ENCODE measurements around the gene TAF5. TPM values are rescaled to one million over a fixed set of nuclear protein-coding genes. Genes with fewer than 3 reads are reported as not detected.

The TAF5 gene
- total and polyA plus RNA-seq, 9 donors, result 2.5 to 6.6 (median 4.0) TPM

DNA sequence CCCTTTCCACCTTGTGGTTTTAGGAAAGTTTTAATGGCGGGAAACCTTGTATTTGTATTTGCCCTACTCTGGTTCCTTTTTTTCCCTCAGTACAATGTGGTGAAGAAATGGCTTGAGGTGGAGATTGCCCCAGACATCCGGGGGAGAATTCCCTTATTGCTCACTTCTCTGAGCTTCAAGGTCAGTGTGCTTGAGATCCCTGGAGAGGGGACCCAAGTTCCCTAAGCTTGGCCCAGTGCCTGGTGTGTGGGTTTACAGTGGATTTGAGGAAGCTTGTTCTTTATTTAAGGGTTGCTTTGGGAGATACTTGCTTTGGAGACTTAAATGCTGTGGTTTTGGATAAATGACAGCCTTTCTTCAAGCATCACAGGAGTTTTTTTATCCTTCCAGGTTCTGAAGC, 66.1 kb downstream of the TAF5 start:
- Histone ChIP-seq H3K4me1 (ENCODE audit: insufficient read depth) (peaks cover 21% of the 10 kb centered on the region), H3K36me3 (no peaks in the 10 kb centered on the region), H3K27me3 (no peaks in the 10 kb centered on the region), H3K4me3 (no peak overlapping the region), H3K9me3 (no peaks in the 10 kb centered on the region), H3K27ac (peak overlapping the region in 1 of 2 donors; percentile 66)
- intact Hi-C loops (cut with DNase I), result no loop called here
- peak; percentile 79 to 92 (median 91) for DNase-seq
- no peak for TF ChIP-seq POLR2A (IDR thresholded peaks at IDR 0.05)
- TF ChIP-seq, protein P1, sequence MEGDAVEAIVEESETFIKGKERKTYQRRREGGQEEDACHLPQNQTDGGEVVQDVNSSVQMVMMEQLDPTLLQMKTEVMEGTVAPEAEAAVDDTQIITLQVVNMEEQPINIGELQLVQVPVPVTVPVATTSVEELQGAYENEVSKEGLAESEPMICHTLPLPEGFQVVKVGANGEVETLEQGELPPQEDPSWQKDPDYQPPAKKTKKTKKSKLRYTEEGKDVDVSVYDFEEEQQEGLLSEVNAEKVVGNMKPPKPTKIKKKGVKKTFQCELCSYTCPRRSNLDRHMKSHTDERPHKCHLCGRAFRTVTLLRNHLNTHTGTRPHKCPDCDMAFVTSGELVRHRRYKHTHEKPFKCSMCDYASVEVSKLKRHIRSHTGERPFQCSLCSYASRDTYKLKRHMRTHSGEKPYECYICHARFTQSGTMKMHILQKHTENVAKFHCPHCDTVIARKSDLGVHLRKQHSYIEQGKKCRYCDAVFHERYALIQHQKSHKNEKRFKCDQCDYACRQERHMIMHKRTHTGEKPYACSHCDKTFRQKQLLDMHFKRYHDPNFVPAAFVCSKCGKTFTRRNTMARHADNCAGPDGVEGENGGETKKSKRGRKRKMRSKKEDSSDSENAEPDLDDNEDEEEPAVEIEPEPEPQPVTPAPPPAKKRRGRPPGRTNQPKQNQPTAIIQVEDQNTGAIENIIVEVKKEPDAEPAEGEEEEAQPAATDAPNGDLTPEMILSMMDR (IDR thresholded peaks at IDR 0.05), result no peak
- no peak for TF ChIP-seq EP300 (IDR thresholded peaks at IDR 0.05)
- WGBS, 3 donors, result 26 to 49% (median 35%) methylated on average over 2 of the region's 2 CpGs

MicroRNAs within 50 kb of the gene (microRNA counts, 767-probe panel; counts per million panel counts)
- 530 counts per million, percentile 78 among the panel's probes with 10 or more counts for microRNA hsa-miR-1307-3p

Small RNA genes within 50 kb of the gene (microRNA-seq; reads per million reads assigned to microRNA genes)
- gene MIR1307, result 81.5 to 138 (median 87.7) reads per million in 3 donors

Other genes with a start within 250 kb of the TAF5 start
- 10 to 100 TPM; 57.8 to 88.5 (median 62.0) TPM for gene NT5C2, start 174.7 kb upstream of the TAF5 start, total RNA-seq
- gene NT5C2, start 174.7 kb upstream of the TAF5 start, polyA plus RNA-seq, result 10 to 100 TPM; 49.1 to 92.3 TPM
- not detected for gene RPEL1, start 122.1 kb upstream of the TAF5 start, total RNA-seq
- gene RPEL1, start 122.1 kb upstream of the TAF5 start, polyA plus RNA-seq, result not detected
- under 1 TPM in 1 of 7 donors, not detected in 6; 0.05 TPM for gene INA, start 90.8 kb upstream of the TAF5 start, total RNA-seq
- gene INA, start 90.8 kb upstream of the TAF5 start, polyA plus RNA-seq, result under 1 TPM; 0.05 to 0.23 TPM
- 10 to 100 TPM in 3 of 7 donors, 1 to 10 TPM in 4; 7.7 to 13.7 (median 10.0) TPM for gene PCGF6, start 16.8 kb upstream of the TAF5 start, total RNA-seq
- 1 to 10 TPM; 5.6 to 8.9 TPM for gene PCGF6, start 16.8 kb upstream of the TAF5 start, polyA plus RNA-seq
- 100 to 1,000 TPM; 133 to 224 (median 171) TPM for gene ATP5MK, start 28.5 kb downstream of the TAF5 start, total RNA-seq
- gene ATP5MK, start 28.5 kb downstream of the TAF5 start, polyA plus RNA-seq, result 100 to 1,000 TPM; 344 to 386 TPM
- gene PDCD11, start 28.6 kb downstream of the TAF5 start, total RNA-seq, result 10 to 100 TPM; 12.8 to 40.8 (median 28.8) TPM
- gene PDCD11, start 28.6 kb downstream of the TAF5 start, polyA plus RNA-seq, result 10 to 100 TPM in 1 of 2 donors, 1 to 10 TPM in 1; 9.7 to 16.7 TPM
- 10 to 100 TPM; 46.5 to 90.4 (median 55.3) TPM for gene CALHM2, start 84.4 kb downstream of the TAF5 start, total RNA-seq
- 100 to 1,000 TPM in 1 of 2 donors, 10 to 100 TPM in 1; 42.1 to 105 TPM for gene CALHM2, start 84.4 kb downstream of the TAF5 start, polyA plus RNA-seq
- not detected for gene CALHM1, start 90.9 kb downstream of the TAF5 start, total RNA-seq
- gene CALHM1, start 90.9 kb downstream of the TAF5 start, polyA plus RNA-seq, result not detected
- not detected for gene CALHM3, start 111.3 kb downstream of the TAF5 start, total RNA-seq
- gene CALHM3, start 111.3 kb downstream of the TAF5 start, polyA plus RNA-seq, result not detected
- gene NEURL1, start 125.7 kb downstream of the TAF5 start, total RNA-seq, result 1 to 10 TPM; 2.4 to 5.6 (median 3.2) TPM
- 1 to 10 TPM in 1 of 2 donors, under 1 TPM in 1; 0.28 to 1.8 TPM for gene NEURL1, start 125.7 kb downstream of the TAF5 start, polyA plus RNA-seq